GM18505 (cell line): ENCODE measurements around the gene ITM2B.
A peak's percentile ranks its signal among the peaks of the same experiment; 100 is the strongest.

Experiments used
- ATAC-seq: cut with Tn5 transposase; IDR thresholded peaks from one replicate; pipeline ENCODE4 v1.9.1; 2021; ENCODE audit not compliant: unreplicated experiment
- POLR2A ChIP-seq: IDR thresholded peaks from 4 replicates; pipeline ENCODE4 v1.6.1; 2011; ENCODE audit warnings: borderline replicate concordance; ENCODE audit not compliant: insufficient read depth, insufficient read length; ENCODE audit errors: extremely low read depth

ITM2B gene

GRCh38 chr13:48294653-48295052 is 61.6 kb downstream of the ITM2B start:
- TF ChIP-seq POLR2A: no peak
- ATAC-seq: no peak

- TF ChIP-seq POLR2A: no peak
- no peak for ATAC-seq
Measured at GRCh38 chr13:48295271-48295670, 62.3 kb downstream of the ITM2B start.

GRCh38 chr13:48296528-48296927 is 63.5 kb downstream of the ITM2B start:
- ATAC-seq: no peak
- no peak for TF ChIP-seq POLR2A

DNA sequence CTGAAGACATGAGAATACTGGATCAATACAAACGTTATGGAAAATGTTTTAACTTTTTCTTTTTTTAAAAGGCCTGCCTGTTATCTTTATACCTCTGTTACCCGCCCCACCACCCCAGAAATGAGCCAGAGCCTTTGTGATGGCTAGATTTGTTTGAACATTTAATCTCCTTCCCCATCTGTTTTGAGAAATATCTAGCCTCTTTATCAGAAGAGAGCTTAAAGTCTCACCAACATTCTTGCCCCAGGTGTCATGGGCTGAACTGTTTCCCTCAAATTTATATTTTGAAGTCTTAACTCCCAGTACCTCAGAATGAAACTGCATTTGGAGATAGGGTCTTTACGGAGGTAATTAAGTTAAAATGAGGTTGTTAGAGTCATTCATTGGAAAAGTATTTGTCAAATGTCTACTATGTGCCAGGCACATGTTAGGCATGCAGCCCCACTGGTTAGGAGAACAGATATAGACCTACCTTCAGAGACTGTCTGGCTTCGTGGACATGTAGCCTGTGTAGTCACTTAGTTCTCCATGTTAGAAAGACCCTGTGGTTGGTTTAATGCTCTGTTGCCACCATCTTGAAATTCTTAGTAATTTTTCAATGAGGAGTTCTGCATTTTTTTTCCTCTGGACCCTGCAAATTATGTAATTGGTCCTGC is 64.3 kb downstream of the ITM2B start:
- no peak for ATAC-seq
- no peak for TF ChIP-seq POLR2A

- TF ChIP-seq POLR2A: no peak
- no peak for ATAC-seq
Measured at GRCh38 chr13:48299591-48299990, 66.6 kb downstream of the ITM2B start.

GRCh38 chr13:48302871-48303358 is 69.9 kb downstream of the ITM2B start:
- no peak for ATAC-seq
- no peak for TF ChIP-seq POLR2A

DNA sequence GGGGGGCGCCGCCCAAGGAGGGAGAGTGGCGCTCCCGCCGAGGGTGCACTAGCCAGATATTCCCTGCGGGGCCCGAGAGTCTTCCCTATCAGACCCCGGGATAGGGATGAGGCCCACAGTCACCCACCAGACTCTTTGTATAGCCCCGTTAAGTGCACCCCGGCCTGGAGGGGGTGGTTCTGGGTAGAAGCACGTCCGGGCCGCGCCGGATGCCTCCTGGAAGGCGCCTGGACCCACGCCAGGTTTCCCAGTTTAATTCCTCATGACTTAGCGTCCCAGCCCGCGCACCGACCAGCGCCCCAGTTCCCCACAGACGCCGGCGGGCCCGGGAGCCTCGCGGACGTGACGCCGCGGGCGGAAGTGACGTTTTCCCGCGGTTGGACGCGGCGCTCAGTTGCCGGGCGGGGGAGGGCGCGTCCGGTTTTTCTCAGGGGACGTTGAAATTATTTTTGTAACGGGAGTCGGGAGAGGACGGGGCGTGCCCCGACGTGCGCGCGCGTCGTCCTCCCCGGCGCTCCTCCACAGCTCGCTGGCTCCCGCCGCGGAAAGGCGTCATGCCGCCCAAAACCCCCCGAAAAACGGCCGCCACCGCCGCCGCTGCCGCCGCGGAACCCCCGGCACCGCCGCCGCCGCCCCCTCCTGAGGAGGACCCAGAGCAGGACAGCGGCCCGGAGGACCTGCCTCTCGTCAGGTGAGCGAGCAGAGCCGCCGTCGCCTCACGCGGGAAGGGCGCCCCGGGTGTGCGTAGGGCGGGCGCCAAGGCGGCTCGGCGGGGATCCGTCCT is 70.5 kb downstream of the ITM2B start, which contains the start of gene RB1:
TSS of gene RB1 (plus strand) at position 393 of the 784 bp plus-strand sequence. CDS start at position 555, 162 bp downstream.
- TF ChIP-seq POLR2A: peak; percentile 94
- peak; percentile 80 for ATAC-seq

GRCh38 chr13:48304143-48304876 is 71.3 kb downstream of the ITM2B start:
- peak; percentile 59 for TF ChIP-seq POLR2A

DNA sequence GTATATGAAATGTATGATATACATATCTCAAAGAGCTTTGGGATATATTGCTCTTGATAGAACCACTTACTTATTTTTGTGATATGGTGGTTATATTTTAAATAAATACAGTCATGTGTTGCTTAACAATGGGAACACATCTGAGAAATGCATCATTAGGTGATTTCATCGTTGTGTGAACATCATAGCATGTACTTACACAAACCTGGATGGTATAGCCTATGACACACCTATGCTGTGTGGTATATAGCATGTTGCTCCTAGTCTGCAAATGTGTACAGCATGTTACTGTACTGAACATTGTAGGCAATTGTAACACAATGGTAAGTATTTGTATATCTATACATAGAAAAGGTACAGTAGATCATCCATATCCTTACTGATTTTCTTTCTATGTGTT is 78.2 kb downstream of the ITM2B start:
- no peak for ATAC-seq
- no peak for TF ChIP-seq POLR2A

More at GRCh38 chr13:48304143-48304876, 71.3 kb downstream of the ITM2B start:
- peak; percentile 65 for ATAC-seq

DNA sequence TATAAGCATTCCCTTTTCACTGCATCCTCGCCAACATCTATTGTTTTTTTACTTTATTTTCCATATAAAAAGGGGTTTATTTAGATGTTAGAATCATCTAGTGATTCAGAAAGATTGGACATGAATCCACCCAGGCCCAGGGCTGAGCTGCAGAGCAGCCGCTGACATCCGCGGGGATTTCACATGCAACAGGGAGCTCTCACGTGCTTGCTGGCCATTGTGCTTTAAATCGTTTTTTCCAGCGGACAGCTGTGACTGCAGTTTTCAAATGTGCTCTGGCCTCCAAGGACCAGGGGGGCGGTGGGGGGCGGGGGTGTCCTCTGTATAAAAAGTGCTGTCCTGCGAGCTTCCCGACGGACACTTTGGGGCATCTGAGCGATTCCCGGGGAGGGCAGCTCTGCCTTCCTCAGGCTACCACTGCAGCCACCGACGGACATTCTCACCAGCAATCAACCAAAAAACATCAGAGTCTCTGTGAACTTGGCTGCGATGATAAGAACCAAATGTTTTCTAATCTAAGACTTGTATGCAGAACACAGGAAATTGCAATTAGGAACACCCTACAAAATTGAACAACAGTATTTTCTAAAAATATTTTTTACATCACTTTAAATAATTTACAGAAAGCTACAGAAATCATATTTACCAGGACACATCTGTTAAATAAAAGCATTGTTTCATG is 83.1 kb downstream of the ITM2B start:
- no peak for TF ChIP-seq POLR2A
- no peak for ATAC-seq

- no peak for ATAC-seq
- no peak for TF ChIP-seq POLR2A
Measured at GRCh38 chr13:48316826-48317510, 84.0 kb downstream of the ITM2B start.
